ENCODE data around the gene RAB40AL. TPM values are rescaled to one million over a fixed set of nuclear protein-coding genes. Genes with fewer than 3 reads are reported as not detected.

The RAB40AL gene
- total and polyA plus RNA-seq, 10 of the 15 experiments (the other 5 are each of a cell fraction or from before 2014, with no cell fraction given), result 0.13 to 0.45 (median 0.23) TPM; not detected in 4

- no peaks in the 10 kb centered on the region for H3K79me2 ChIP-seq (ENCODE audit: control insufficient read depth, insufficient read depth, low read length)
- no peak overlapping the region for H2AFZ ChIP-seq (ENCODE audit: control insufficient read depth, low read depth, low read length)
- no peaks in the 10 kb centered on the region for H3K36me3 ChIP-seq (ENCODE audit: control insufficient read depth in 2 of 2, insufficient read depth in 2 of 2, low read length in 1 of 2)
- no peaks in the 10 kb centered on the region for H3K27me3 ChIP-seq (replicated peaks in 1 of 2; ENCODE audit: control insufficient read depth in 2 of 2, insufficient read depth in 2 of 2, low read length in 1 of 2)
- SMC1A ChIA-PET (ENCODE audit: uncharacterized antibody, unreplicated experiment), result no interaction called here
- intact Hi-C loops (cut with micrococcal nuclease; ENCODE audit: unreplicated experiment), result no loop called here
- no peaks in the 10 kb centered on the region for H4K20me1 ChIP-seq (ENCODE audit: control insufficient read depth, insufficient read depth)
- WGBS (ENCODE audit: insufficient coverage, insufficient replicate concordance, low lambda C conversion rate, missing lambda C conversion rate), result 0% methylated on average over 1 of the region's 1 CpG
- FAIRE-seq, result no peak
- no peak overlapping the region for H3K4me2 ChIP-seq (ENCODE audit: control insufficient read depth, insufficient read depth)
- H3K9me3 ChIP-seq (replicated peaks; ENCODE audit: control insufficient read depth, insufficient read depth, low read length), result no peaks in the 10 kb centered on the region
- no peak for ATAC-seq
- RAD21 ChIA-PET (ENCODE audit: unreplicated experiment), result interaction anchor here (2.5 kb wide), 1 partner anchor 13 kb away, joined by 6 read pairs; no protein-coding TSS in a partner anchor
- DNase-seq (ENCODE audit: low read depth, low spot score), result no peak
- no TSS peak for BruUV-seq (replicated peaks)
- no peak overlapping the region for H3K9ac ChIP-seq (ENCODE audit: control insufficient read depth, insufficient read depth, low read length)
- CTCF ChIA-PET, result interaction anchor here (2.7 kb wide), 1 partner anchor 12 kb away, joined by 15 read pairs; no protein-coding TSS in a partner anchor
- H3K27ac ChIP-seq (ENCODE audit: control insufficient read depth, insufficient read depth), result no peak overlapping the region
- no peak overlapping the region for H3K4me3 ChIP-seq
- in situ Hi-C loops (cut with MboI), result no loop called here
- POLR2A ChIA-PET, result no interaction called here
- no peaks in the 10 kb centered on the region for H3K4me1 ChIP-seq (ENCODE audit: control insufficient read depth, insufficient read depth, low read length)
- TF ChIP-seq CBX3 (IDR thresholded peaks at IDR 0.05; ENCODE audit: borderline replicate concordance, low read depth) (no peak), ZBTB40 (IDR thresholded peaks at IDR 0.05; ENCODE audit: borderline replicate concordance) (no peak), CEBPB (IDR thresholded peaks at IDR 0.05; ENCODE audit: borderline replicate concordance in 1 of 2, low read depth in 2 of 2, low read length in 2 of 2) (no peak), RB1 (IDR thresholded peaks at IDR 0.05; ENCODE audit: borderline replicate concordance) (no peak), JUNB (IDR thresholded peaks at IDR 0.05) (no peak), MTA3 (IDR thresholded peaks at IDR 0.05; ENCODE audit: borderline replicate concordance, low read length) (no peak), BHLHE40 (IDR thresholded peaks at IDR 0.05; ENCODE audit: borderline replicate concordance in 1 of 2, low read depth in 2 of 2, low read length in 1 of 2) (no peak), CHD4 (IDR thresholded peaks at IDR 0.05) (no peak), ZBTB11 (CRISPR knock-in tag; IDR thresholded peaks at IDR 0.05) (no peak), RFX5 (IDR thresholded peaks at IDR 0.05; ENCODE audit: low read depth, low read length) (no peak)
- TF ChIP-seq, protein P1, sequence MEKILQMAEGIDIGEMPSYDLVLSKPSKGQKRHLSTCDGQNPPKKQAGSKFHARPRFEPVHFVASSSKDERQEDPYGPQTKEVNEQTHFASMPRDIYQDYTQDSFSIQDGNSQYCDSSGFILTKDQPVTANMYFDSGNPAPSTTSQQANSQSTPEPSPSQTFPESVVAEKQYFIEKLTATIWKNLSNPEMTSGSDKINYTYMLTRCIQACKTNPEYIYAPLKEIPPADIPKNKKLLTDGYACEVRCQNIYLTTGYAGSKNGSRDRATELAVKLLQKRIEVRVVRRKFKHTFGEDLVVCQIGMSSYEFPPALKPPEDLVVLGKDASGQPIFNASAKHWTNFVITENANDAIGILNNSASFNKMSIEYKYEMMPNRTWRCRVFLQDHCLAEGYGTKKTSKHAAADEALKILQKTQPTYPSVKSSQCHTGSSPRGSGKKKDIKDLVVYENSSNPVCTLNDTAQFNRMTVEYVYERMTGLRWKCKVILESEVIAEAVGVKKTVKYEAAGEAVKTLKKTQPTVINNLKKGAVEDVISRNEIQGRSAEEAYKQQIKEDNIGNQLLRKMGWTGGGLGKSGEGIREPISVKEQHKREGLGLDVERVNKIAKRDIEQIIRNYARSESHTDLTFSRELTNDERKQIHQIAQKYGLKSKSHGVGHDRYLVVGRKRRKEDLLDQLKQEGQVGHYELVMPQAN (conservative IDR thresholded peaks at IDR 0.05), result no peak
- TF ChIP-seq, protein P2, sequence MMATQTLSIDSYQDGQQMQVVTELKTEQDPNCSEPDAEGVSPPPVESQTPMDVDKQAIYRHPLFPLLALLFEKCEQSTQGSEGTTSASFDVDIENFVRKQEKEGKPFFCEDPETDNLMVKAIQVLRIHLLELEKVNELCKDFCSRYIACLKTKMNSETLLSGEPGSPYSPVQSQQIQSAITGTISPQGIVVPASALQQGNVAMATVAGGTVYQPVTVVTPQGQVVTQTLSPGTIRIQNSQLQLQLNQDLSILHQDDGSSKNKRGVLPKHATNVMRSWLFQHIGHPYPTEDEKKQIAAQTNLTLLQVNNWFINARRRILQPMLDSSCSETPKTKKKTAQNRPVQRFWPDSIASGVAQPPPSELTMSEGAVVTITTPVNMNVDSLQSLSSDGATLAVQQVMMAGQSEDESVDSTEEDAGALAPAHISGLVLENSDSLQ (IDR thresholded peaks at IDR 0.05), result no peak
These were observed 26.9 kb downstream of the RAB40AL start for GRCh38 chrX:102963955-102964354.
